MM.1S (cell line): ENCODE results near the gene PRKD2.

Experiments used
- DNase-seq: peaks from one replicate; pipeline ENCODE4 v3.0.0-alpha.2; 2015
- H2AFZ ChIP-seq: fragments of 300-600 bp; sonication (generic); 2 replicates; pipeline ENCODE4 v1.6.0; 2016; ENCODE audit warnings: antibody characterized with exemption, low read length
- H3F3A ChIP-seq: fragments of 300-600 bp; sonication (generic); 2 replicates; pipeline ENCODE4 v1.6.1; 2016; ENCODE audit warnings: mild to moderate bottlenecking, antibody characterized with exemption, low read length, moderate library complexity, mixed read lengths; ENCODE audit not compliant: insufficient read depth
- H3K27ac ChIP-seq: fragments of 300-600 bp; sonication (generic); 2 replicates; pipeline ENCODE4 v1.5.1; 2016; ENCODE audit warnings: mild to moderate bottlenecking, low read length
- H3K27me3 ChIP-seq: fragments of 300-600 bp; sonication (generic); replicated peaks from 2 replicates; pipeline ENCODE4 v1.6.0; 2016; ENCODE audit warnings: low read length; ENCODE audit not compliant: insufficient read depth
- H3K36me3 ChIP-seq: fragments of 300-600 bp; sonication (generic); replicated peaks from 2 replicates; pipeline ENCODE4 v1.6.1; 2016; ENCODE audit warnings: mild to moderate bottlenecking, low read length, mixed read lengths; ENCODE audit not compliant: insufficient read depth
- H3K4me1 ChIP-seq: fragments of 300-600 bp; sonication (generic); 2 replicates; pipeline ENCODE4 v1.6.1; 2016; ENCODE audit warnings: low read length, mixed read lengths
- H3K4me2 ChIP-seq: fragments of 300-600 bp; sonication (generic); 2 replicates; pipeline ENCODE4 v1.6.0; 2016; ENCODE audit warnings: low read depth, low read length
- H3K4me3 ChIP-seq: fragments of 300-600 bp; sonication (generic); 2 replicates; pipeline ENCODE4 v1.5.1; 2016; ENCODE audit warnings: low read length, mixed read lengths
- H3K79me2 ChIP-seq: fragments of 300-600 bp; sonication (generic); 2 replicates; pipeline ENCODE4 v1.6.1; 2016; ENCODE audit warnings: mixed run types, low read length, mixed read lengths
- H3K9ac ChIP-seq: fragments of 300-600 bp; sonication (generic); 2 replicates; pipeline ENCODE4 v1.6.1; 2016; ENCODE audit warnings: low read length, mixed read lengths
- H3K9me2 ChIP-seq: fragments of 300-600 bp; sonication (generic); replicated peaks from 2 replicates; pipeline ENCODE4 v1.6.1; 2016; ENCODE audit warnings: mild to moderate bottlenecking, low read length, mixed read lengths; ENCODE audit not compliant: insufficient read depth
- H3K9me3 ChIP-seq: fragments of 300-600 bp; sonication (generic); replicated peaks from 2 replicates; pipeline ENCODE4 v1.6.1; 2016; ENCODE audit warnings: mild to moderate bottlenecking, low read length, mixed read lengths; ENCODE audit not compliant: insufficient read depth
- H4K20me1 ChIP-seq: fragments of 300-600 bp; sonication (generic); 2 replicates; pipeline ENCODE4 v1.6.1; 2016; ENCODE audit warnings: mild to moderate bottlenecking, low read length, moderate library complexity, mixed read lengths; ENCODE audit not compliant: insufficient read depth
- EZH2 ChIP-seq: fragments of 300-600 bp; sonication (generic); optimal IDR thresholded peaks from 2 replicates; pipeline ENCODE3; 2017; ENCODE audit warnings: low read depth, mild to moderate bottlenecking, antibody characterized with exemption, low read length, mixed read lengths
- EZH2phosphoT487 ChIP-seq: fragments of 300-600 bp; sonication (generic); IDR thresholded peaks from 2 replicates; pipeline ENCODE4 v1.6.1; 2018; ENCODE audit warnings: antibody characterized with exemption, low read length
- TF ChIP-seq, protein P1 (sequence below): fragments of 300-600 bp; sonication (generic); IDR thresholded peaks from 2 replicates; pipeline ENCODE4 v1.5.1; 2016; ENCODE audit warnings: antibody characterized with exemption, low read length, mixed read lengths

PRKD2 gene

DNA sequence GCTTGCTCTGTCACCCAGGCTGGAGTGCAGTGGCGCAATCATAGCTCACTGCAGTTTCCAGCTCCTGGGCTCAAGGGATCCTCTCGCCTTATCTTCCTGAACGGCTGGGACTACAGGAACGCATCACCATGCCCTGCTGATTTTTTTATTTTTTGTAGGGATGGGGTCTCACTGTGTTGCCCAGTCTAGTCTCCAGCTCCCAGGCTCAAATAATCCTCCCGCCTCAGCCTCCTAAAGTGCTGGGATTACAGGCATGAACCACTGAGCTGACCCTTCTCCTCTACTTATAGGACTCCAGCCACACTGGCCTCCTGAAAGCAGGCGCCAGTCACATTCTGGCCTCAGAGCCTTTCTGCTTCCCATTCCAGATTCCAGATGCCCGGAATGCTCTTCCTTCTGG lies 66.5 kb downstream of the PRKD2 start:
- DNase-seq, result no peak
- Histone ChIP-seq H3K79me2 (no peaks in the 10 kb centered on the region), H3K4me2 (no peak overlapping the region), H3K9me3 (no peaks in the 10 kb centered on the region), H2AFZ (no peak overlapping the region), H3K9ac (no peak overlapping the region), H3K27me3 (peaks cover 64% of the 10 kb centered on the region), H3K36me3 (no peaks in the 10 kb centered on the region), H3K4me3 (no peak overlapping the region), H4K20me1 (no peaks in the 10 kb centered on the region), H3K27ac (no peak overlapping the region), H3K4me1 (no peaks in the 10 kb centered on the region), H3K9me2 (no peaks in the 10 kb centered on the region), H3F3A (no peaks in the 10 kb centered on the region)
- TF ChIP-seq, protein P1, sequence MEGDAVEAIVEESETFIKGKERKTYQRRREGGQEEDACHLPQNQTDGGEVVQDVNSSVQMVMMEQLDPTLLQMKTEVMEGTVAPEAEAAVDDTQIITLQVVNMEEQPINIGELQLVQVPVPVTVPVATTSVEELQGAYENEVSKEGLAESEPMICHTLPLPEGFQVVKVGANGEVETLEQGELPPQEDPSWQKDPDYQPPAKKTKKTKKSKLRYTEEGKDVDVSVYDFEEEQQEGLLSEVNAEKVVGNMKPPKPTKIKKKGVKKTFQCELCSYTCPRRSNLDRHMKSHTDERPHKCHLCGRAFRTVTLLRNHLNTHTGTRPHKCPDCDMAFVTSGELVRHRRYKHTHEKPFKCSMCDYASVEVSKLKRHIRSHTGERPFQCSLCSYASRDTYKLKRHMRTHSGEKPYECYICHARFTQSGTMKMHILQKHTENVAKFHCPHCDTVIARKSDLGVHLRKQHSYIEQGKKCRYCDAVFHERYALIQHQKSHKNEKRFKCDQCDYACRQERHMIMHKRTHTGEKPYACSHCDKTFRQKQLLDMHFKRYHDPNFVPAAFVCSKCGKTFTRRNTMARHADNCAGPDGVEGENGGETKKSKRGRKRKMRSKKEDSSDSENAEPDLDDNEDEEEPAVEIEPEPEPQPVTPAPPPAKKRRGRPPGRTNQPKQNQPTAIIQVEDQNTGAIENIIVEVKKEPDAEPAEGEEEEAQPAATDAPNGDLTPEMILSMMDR, result no peak
- TF ChIP-seq EZH2phosphoT487 (no peak), EZH2 (no peak)

DNA sequence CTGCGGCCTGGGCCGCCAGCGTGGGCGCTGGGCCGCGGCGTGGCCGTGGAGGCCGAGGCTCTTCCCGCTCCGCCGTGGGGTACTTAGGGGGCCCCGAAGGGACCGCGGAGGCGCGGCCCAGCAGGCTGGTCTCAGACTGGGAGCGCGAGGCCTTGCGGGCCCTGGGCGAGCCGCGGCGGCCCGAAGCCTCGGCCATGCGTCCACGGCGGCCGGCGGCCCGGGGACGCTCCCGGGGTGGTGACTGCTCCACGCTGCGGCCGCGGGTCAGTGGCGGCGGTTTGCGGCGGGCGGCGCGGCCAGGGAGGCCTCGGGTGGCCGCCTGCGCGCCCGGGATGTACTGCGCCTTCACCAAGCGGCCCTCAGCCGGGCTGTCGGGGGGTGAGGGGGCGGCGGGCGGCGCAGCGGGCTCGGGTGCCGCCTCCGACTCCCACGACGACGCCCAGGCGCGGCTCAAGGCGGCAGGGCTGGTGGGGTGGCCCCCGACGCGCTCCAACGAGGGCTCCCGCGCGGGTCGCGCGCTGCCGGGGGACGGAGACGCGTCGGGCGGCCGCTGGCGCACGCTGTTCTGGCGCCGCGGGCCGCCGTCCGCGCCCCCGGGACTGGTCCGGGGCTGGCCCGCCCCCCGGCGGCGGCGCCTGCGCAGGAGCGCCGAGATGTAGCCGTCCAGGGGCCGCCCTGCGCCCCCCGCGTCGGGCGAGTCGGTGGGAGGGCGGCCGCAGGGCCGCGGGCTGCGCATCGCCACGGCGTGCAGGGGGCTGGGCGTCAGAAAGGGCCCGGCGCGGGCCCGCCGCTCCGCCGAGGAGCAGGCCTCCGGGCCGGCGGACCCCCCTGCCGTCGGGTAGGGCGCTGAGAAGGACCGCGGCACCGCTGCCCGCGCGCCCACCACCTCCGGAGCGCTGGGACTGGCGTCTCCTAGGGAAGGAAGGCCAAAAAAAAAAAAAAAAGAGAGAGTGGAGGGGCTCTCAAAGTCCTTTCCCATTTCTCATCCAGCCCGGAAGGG lies 67.7 kb downstream of the PRKD2 start:
- H3K9ac ChIP-seq, result no peak overlapping the region
- H3K4me3 ChIP-seq, result no peak overlapping the region
- H3K9me3 ChIP-seq, result no peaks in the 10 kb centered on the region
- H3K4me2 ChIP-seq, result no peak overlapping the region
- no peaks in the 10 kb centered on the region for H4K20me1 ChIP-seq
- H3K4me1 ChIP-seq, result no peaks in the 10 kb centered on the region
- no peaks in the 10 kb centered on the region for H3K79me2 ChIP-seq
- H2AFZ ChIP-seq, result no peak overlapping the region
- no peaks in the 10 kb centered on the region for H3F3A ChIP-seq
- no peak for DNase-seq
- H3K36me3 ChIP-seq, result no peaks in the 10 kb centered on the region
- no peak overlapping the region for H3K27ac ChIP-seq
- TF ChIP-seq EZH2phosphoT487, result no peak
- TF ChIP-seq, protein P1, result no peak
- no peak for TF ChIP-seq EZH2
- H3K9me2 ChIP-seq, result no peaks in the 10 kb centered on the region
- H3K27me3 ChIP-seq, result peaks cover 64% of the 10 kb centered on the region

DNA sequence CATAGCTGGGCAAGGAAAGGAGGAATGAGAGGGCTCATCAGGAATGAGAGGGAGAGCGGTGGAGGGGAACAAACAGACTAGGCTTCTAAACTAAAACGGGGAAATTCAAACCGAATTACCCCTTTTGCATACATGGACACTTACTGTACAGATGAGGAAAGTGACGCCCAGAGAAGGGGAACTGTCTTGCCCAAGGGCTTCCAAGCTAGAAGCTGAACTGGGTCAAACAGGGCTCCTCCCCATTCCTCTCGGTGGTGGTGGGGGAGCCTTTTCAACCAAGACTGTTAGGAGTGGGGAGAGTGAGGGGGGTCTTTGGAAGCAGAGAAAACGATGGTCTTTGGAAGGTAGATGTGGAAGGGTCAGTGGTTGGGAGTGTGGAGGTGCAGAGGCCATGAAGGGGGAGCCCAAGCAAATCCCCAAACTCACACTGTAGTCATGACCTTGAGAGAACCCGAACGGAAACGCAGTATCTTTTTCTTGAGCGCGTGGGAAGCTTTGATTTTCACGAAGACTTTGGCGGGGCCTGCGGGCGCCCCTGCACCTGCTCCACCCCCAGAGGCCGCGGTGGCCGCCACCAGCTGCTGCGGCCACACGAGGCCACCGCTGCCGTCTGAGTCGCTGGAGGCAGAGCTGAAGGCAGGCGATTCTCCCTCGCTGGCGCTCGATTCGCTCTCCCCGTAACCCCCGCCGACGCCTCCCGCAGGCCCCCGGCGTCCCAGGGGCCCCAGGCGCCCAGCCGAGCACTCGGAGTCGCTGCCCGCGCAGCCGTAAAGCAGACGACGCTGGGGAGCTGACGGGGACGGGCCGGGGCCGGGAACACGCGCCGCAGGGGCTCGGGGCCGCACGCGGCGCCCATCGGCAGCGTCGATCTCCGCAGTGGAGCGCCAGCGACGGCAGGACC lies 68.6 kb downstream of the PRKD2 start:
- H3K4me1 ChIP-seq, result no peaks in the 10 kb centered on the region
- no peaks in the 10 kb centered on the region for H4K20me1 ChIP-seq
- peaks cover 60% of the 10 kb centered on the region for H3K27me3 ChIP-seq
- no peak overlapping the region for H3K4me3 ChIP-seq
- H3F3A ChIP-seq, result no peaks in the 10 kb centered on the region
- no peak for DNase-seq
- no peak overlapping the region for H3K9ac ChIP-seq
- no peak overlapping the region for H3K27ac ChIP-seq
- H3K9me3 ChIP-seq, result no peaks in the 10 kb centered on the region
- H3K4me2 ChIP-seq, result no peak overlapping the region
- TF ChIP-seq EZH2, result no peak
- TF ChIP-seq EZH2phosphoT487, result no peak
- TF ChIP-seq, protein P1, result no peak
- H3K36me3 ChIP-seq, result no peaks in the 10 kb centered on the region
- no peaks in the 10 kb centered on the region for H3K79me2 ChIP-seq
- H2AFZ ChIP-seq, result no peak overlapping the region
- no peaks in the 10 kb centered on the region for H3K9me2 ChIP-seq
